RWPE2 (cell line): ENCODE results near the gene SSBP3.

Experiments
- ATAC-seq: fragments of 200-7000 bp; cut with Tn5 transposase; 3 replicates; pipeline ENCODE4 v1.9.1; 2021; ENCODE audit warnings: low read depth
- DNase-seq: peaks from one replicate; pipeline ENCODE4 v3.0.0-alpha.2; 2020; ENCODE audit warnings: low spot score
- H3K27ac ChIP-seq: fragments of 450-650 bp; 2 replicates; pipeline ENCODE4 v1.5.1; 2017; ENCODE audit warnings: mild to moderate bottlenecking; ENCODE audit not compliant: poor library complexity, severe bottlenecking
- H3K27me3 ChIP-seq: fragments of 250-450 bp; sonication (Bioruptor Pico); 2 replicates; pipeline ENCODE4 v1.5.1; 2021; ENCODE audit warnings: mild to moderate bottlenecking, moderate library complexity; ENCODE audit not compliant: insufficient read depth, poor library complexity, severe bottlenecking
- H3K36me3 ChIP-seq: fragments of 250-450 bp; sonication (Bioruptor Pico); 2 replicates; pipeline ENCODE4 v1.5.1; 2020; ENCODE audit warnings: low read depth, mild to moderate bottlenecking, moderate library complexity
- H3K4me1 ChIP-seq: fragments of 250-450 bp; sonication (Bioruptor Pico); 2 replicates; pipeline ENCODE4 v1.5.1; 2021; ENCODE audit warnings: mild to moderate bottlenecking, moderate library complexity; ENCODE audit not compliant: insufficient read depth, poor library complexity, severe bottlenecking
- H3K4me3 ChIP-seq: fragments of 250-450 bp; sonication (Bioruptor Pico); 2 replicates; pipeline ENCODE4 v1.5.1; 2021; ENCODE audit warnings: mild to moderate bottlenecking, moderate library complexity; ENCODE audit not compliant: severe bottlenecking
- H3K9me3 ChIP-seq: fragments of 250-450 bp; sonication (Bioruptor Pico); 2 replicates; pipeline ENCODE4 v1.5.1; 2021; ENCODE audit warnings: mild to moderate bottlenecking, moderate library complexity; ENCODE audit not compliant: severe bottlenecking
- TF ChIP-seq, protein P1 (sequence below): fragments of 450-650 bp; IDR thresholded peaks from one replicate; pipeline ENCODE4 v1.5.1; 2017; ENCODE audit warnings: mild to moderate bottlenecking, moderate library complexity; ENCODE audit not compliant: poor library complexity, severe bottlenecking

SSBP3 gene

DNA sequence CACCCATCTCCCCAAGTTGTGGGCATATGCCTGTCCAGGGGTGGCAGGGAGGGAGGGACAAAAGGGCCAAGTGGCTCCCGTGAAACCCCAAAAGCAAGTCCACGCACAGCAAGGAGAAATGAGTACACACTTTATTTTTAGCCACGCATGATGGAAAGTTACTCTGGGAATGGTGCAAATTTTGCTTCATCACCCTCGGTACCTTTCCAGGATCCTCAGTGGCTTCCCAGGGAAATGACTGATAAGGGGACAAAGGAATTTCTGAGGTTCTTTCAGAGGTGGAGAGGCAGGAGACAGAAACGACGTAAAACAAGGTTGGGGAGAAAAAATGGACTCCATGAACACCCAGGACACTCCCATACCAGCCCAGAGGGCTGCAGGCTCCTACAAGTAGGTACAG lies 65.8 kb downstream of the SSBP3 start:
- TF ChIP-seq, protein P1, sequence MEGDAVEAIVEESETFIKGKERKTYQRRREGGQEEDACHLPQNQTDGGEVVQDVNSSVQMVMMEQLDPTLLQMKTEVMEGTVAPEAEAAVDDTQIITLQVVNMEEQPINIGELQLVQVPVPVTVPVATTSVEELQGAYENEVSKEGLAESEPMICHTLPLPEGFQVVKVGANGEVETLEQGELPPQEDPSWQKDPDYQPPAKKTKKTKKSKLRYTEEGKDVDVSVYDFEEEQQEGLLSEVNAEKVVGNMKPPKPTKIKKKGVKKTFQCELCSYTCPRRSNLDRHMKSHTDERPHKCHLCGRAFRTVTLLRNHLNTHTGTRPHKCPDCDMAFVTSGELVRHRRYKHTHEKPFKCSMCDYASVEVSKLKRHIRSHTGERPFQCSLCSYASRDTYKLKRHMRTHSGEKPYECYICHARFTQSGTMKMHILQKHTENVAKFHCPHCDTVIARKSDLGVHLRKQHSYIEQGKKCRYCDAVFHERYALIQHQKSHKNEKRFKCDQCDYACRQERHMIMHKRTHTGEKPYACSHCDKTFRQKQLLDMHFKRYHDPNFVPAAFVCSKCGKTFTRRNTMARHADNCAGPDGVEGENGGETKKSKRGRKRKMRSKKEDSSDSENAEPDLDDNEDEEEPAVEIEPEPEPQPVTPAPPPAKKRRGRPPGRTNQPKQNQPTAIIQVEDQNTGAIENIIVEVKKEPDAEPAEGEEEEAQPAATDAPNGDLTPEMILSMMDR: no peak
- no peaks in the 10 kb centered on the region for H3K9me3 ChIP-seq
- no peaks in the 10 kb centered on the region for H3K36me3 ChIP-seq
- no peak for ATAC-seq
- H3K27me3 ChIP-seq: no peaks in the 10 kb centered on the region
- H3K4me3 ChIP-seq: no peak overlapping the region
- H3K4me1 ChIP-seq: peaks cover 9% of the 10 kb centered on the region
- DNase-seq: no peak
- no peak overlapping the region for H3K27ac ChIP-seq

DNA sequence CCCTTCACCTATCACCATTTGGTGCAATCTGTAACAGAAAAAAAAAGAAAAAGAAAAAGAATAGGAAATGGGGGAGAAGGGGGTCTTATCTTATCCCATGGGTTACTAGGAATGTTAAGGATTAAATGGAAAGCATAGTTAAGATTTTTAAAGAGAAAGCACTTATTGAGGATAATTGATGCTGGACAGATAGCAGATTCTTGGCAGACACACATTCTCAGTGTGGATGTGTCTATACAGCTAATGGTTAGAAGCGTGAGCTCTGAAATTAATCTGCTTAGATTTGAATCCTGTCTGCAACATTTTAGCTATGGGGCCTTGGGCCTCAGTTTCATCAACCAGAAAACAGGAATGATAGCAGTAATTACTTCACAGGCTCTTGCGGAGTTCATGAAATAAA lies 67.1 kb downstream of the SSBP3 start:
- H3K4me1 ChIP-seq: peaks cover 12% of the 10 kb centered on the region
- TF ChIP-seq, protein P1: no peak
- ATAC-seq (no peak), DNase-seq (no peak)
- no peak overlapping the region for H3K4me3 ChIP-seq
- H3K36me3 ChIP-seq: no peaks in the 10 kb centered on the region
- no peak overlapping the region for H3K27ac ChIP-seq
- no peaks in the 10 kb centered on the region for H3K27me3 ChIP-seq
- no peaks in the 10 kb centered on the region for H3K9me3 ChIP-seq

DNA sequence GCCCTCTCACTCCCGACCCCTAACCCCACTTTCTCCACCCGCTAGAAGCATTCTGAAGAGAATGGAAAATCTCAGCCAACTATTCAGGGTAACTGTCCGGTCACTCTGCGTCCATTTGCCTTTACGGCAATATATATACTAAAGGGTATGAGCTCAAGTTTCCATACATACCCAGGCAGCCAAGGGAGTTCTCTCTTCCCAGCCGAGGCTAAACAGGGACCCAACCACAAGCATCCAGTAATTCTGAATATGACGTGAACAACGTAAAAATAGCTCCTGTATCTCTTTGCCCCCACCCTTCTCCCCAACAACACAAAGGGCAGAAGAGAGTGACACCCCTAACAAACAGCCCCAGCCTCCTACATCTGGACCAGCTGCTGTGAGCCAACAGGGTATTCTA lies 67.7 kb downstream of the SSBP3 start:
- DNase-seq: no peak
- ATAC-seq: no peak
- H3K4me1 ChIP-seq: peaks cover 12% of the 10 kb centered on the region
- H3K4me3 ChIP-seq: no peak overlapping the region
- no peaks in the 10 kb centered on the region for H3K9me3 ChIP-seq
- H3K36me3 ChIP-seq: no peaks in the 10 kb centered on the region
- H3K27me3 ChIP-seq: no peaks in the 10 kb centered on the region
- H3K27ac ChIP-seq: no peak overlapping the region
- TF ChIP-seq, protein P1: no peak

GRCh38 chr1:54337928-54338327 lies 68.3 kb downstream of the SSBP3 start:
- Histone ChIP-seq H3K4me1 (peaks cover 12% of the 10 kb centered on the region), H3K27ac (no peak overlapping the region)

GRCh38 chr1:54337034-54337433 lies 69.2 kb downstream of the SSBP3 start:
- Histone ChIP-seq H3K4me1 (peaks cover 12% of the 10 kb centered on the region), H3K27me3 (no peaks in the 10 kb centered on the region), H3K36me3 (no peaks in the 10 kb centered on the region), H3K27ac (no peak overlapping the region), H3K9me3 (no peaks in the 10 kb centered on the region), H3K4me3 (no peak overlapping the region)
- ATAC-seq: no peak
- TF ChIP-seq, protein P1: no peak
- DNase-seq: no peak

More at GRCh38 chr1:54337928-54338327, 68.3 kb downstream of the SSBP3 start:
- no peaks in the 10 kb centered on the region for H3K27me3 ChIP-seq
- DNase-seq (no peak), ATAC-seq (no peak)
- no peaks in the 10 kb centered on the region for H3K36me3 ChIP-seq
- no peaks in the 10 kb centered on the region for H3K9me3 ChIP-seq
- H3K4me3 ChIP-seq: no peak overlapping the region
- TF ChIP-seq, protein P1: no peak
